Keratinocyte (primary cell): ENCODE data around the gene RORB. TPM values are rescaled to one million over a fixed set of nuclear protein-coding genes. Genes with fewer than 3 reads are reported as not detected.

Experiments used
- DNase-seq: peaks from one replicate; pipeline ENCODE4 v3.0.0-alpha.2; 2011; ENCODE audit warnings: low read depth, missing footprints, low spot score
- FAIRE-seq: peaks from 2 replicates; lab custom pipeline; 2011; peaks lifted over from hg19 to GRCh38; lab: Jason Lieb, UNC
- H2AFZ ChIP-seq: 2 replicates; pipeline ENCODE4 v1.6.0; 2012; ENCODE audit warnings: low read length, control low read depth, inconsistent platforms; ENCODE audit not compliant: control insufficient read depth
- H3K27ac ChIP-seq: 2 replicates; pipeline ENCODE4 v1.5.1; 2011; ENCODE audit warnings: low read length; ENCODE audit not compliant: control insufficient read depth, insufficient read depth
- H3K27me3 ChIP-seq: 3 replicates; pipeline ENCODE4 v1.6.0; 2011; ENCODE audit warnings: low read length; ENCODE audit not compliant: control insufficient read depth, insufficient read depth; ENCODE audit errors: extremely low read depth
- H3K36me3 ChIP-seq, 2 experiments: 2 replicates in 1 of 2; 3 replicates in 1 of 2; pipeline ENCODE4 v1.5.1; 2011; ENCODE audit warnings: low read length in 2 of 2, mild to moderate bottlenecking in 1 of 2; ENCODE audit not compliant: control insufficient read depth in 2 of 2, insufficient read depth in 2 of 2; ENCODE audit errors: extremely low read depth in 1 of 2
- H3K4me1 ChIP-seq: 3 replicates; pipeline ENCODE4 v1.5.1; 2011; ENCODE audit warnings: low read length; ENCODE audit not compliant: control insufficient read depth, insufficient read depth; ENCODE audit errors: extremely low read depth
- H3K4me2 ChIP-seq: 3 replicates; pipeline ENCODE4 v1.6.0; 2011; ENCODE audit warnings: low read depth, low read length; ENCODE audit not compliant: control insufficient read depth, insufficient read depth; ENCODE audit errors: extremely low read depth
- H3K4me3 ChIP-seq, 3 experiments: fragments of 200-600 bp in 1 of 3; sonication (generic) in 1 of 3; 2 replicates in 2 of 3; 3 replicates in 1 of 3; pipeline ENCODE4 v1.5.1; 2011 to 2016; ENCODE audit warnings: low read length in 3 of 3, mild to moderate bottlenecking in 3 of 3, control low read depth in 2 of 3, inconsistent platforms in 1 of 3, low read depth in 1 of 3, mixed read lengths in 1 of 3, mixed run types in 1 of 3, moderate library complexity in 1 of 3; ENCODE audit not compliant: control insufficient read depth in 2 of 3, insufficient read depth in 2 of 3; ENCODE audit errors: extremely low read depth in 1 of 3
- H3K79me2 ChIP-seq: 2 replicates; pipeline ENCODE4 v1.6.0; 2012; ENCODE audit warnings: low read length; ENCODE audit not compliant: control insufficient read depth, insufficient read depth
- H3K9ac ChIP-seq: 3 replicates; pipeline ENCODE4 v1.6.0; 2011; ENCODE audit warnings: low read length; ENCODE audit not compliant: control insufficient read depth, insufficient read depth; ENCODE audit errors: extremely low read depth
- H3K9me1 ChIP-seq: 3 replicates; pipeline ENCODE4 v1.6.0; 2011; ENCODE audit warnings: low read length; ENCODE audit not compliant: control insufficient read depth, insufficient read depth; ENCODE audit errors: extremely low read depth
- H3K9me3 ChIP-seq: 2 replicates; pipeline ENCODE4 v1.5.1; 2012; ENCODE audit warnings: low read depth, low read length; ENCODE audit not compliant: control insufficient read depth
- H4K20me1 ChIP-seq: 3 replicates; pipeline ENCODE4 v1.6.0; 2011; ENCODE audit warnings: low read length; ENCODE audit not compliant: control insufficient read depth, insufficient read depth; ENCODE audit errors: extremely low read depth
- EZH2 ChIP-seq: IDR thresholded peaks from one replicate; pipeline ENCODE4 v1.6.1; 2012; ENCODE audit warnings: inconsistent platforms, mild to moderate bottlenecking, low read length, moderate library complexity
- dilution Hi-C: fragments of 300-500 bp; cut with MboI; formaldehyde crosslinking; loops from one replicate; pipeline ENCODE4 v1.7.0; 2020; ENCODE audit warnings: low sequenced_read_pairs; ENCODE audit not compliant: extremely low pct_ligation_motif_present
- polyA plus RNA-seq, 5 experiments: library from polyadenylated mRNA; depleted of rRNA in 3 of 5; stranded (reverse) in 3 of 5; stranded (forward) in 1 of 5; unstranded in 1 of 5; fragments of >200 nt; gene quantifications; 1 replicate in 1 of 5; 2 replicates in 3 of 5; 3 replicates in 1 of 5; pipeline versions ENCODE4 v1.2.1 to v1.2.3, GENCODE V29; 2011 to 2012; ENCODE audit warnings: missing spikeins in 2 of 5, low read depth in 1 of 5, low replicate concordance in 1 of 5
- TF ChIP-seq, protein P1 (sequence below), 3 experiments: IDR thresholded peaks in 1 of 3; conservative IDR thresholded peaks in 1 of 3; optimal IDR thresholded peaks in 1 of 3; 2 replicates in 2 of 3; 3 replicates in 1 of 3; pipeline versions ENCODE3 to v1.5.1; 2011; ENCODE audit warnings: low read length in 3 of 3, mild to moderate bottlenecking in 3 of 3, moderate library complexity in 2 of 3, control low read depth in 1 of 3, inconsistent platforms in 1 of 3; ENCODE audit not compliant: insufficient read depth in 2 of 3; ENCODE audit errors: extremely low read depth in 1 of 3

RORB gene
- polyA plus RNA-seq, 1 donor (not counting 4 experiments of a cell fraction or from before 2014, with no cell fraction given), result not detected

DNA sequence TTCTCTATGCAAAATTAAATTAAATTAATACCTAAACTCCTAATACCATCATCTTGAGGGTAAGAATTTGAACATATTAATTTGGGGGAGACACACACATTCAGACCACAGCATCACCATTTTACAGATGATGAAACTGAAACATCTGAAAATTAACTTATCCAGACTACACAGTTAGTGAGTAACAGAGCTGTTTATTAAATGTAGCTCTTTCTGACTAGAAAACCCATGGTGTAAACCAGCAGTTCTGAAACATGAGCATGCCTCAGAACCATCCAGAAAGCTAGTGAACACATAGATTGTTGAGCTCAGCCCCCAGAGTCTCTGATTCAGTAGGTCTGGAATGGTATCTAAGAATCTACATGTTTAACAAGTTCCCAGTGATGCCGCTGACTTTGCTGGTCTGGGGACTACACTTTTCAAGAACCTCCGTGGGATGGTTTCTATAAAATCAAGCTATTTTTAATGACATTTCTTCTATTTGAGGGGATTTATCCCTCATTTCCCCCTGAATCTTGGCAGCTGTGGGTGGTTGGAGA is 113.5 kb downstream of the RORB start:
- TF ChIP-seq EZH2, result no peak
- TF ChIP-seq, protein P1, sequence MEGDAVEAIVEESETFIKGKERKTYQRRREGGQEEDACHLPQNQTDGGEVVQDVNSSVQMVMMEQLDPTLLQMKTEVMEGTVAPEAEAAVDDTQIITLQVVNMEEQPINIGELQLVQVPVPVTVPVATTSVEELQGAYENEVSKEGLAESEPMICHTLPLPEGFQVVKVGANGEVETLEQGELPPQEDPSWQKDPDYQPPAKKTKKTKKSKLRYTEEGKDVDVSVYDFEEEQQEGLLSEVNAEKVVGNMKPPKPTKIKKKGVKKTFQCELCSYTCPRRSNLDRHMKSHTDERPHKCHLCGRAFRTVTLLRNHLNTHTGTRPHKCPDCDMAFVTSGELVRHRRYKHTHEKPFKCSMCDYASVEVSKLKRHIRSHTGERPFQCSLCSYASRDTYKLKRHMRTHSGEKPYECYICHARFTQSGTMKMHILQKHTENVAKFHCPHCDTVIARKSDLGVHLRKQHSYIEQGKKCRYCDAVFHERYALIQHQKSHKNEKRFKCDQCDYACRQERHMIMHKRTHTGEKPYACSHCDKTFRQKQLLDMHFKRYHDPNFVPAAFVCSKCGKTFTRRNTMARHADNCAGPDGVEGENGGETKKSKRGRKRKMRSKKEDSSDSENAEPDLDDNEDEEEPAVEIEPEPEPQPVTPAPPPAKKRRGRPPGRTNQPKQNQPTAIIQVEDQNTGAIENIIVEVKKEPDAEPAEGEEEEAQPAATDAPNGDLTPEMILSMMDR (optimal IDR thresholded peaks at IDR 0.05 in 1 of 3, IDR thresholded peaks at IDR 0.05 in 1 of 3, conservative IDR thresholded peaks at IDR 0.05 in 1 of 3; ENCODE audit: extremely low read depth in 1 of 3, insufficient read depth in 2 of 3, low read length in 3 of 3), result no peak
- H3K4me2 ChIP-seq, result no peak overlapping the region
- H3K36me3 ChIP-seq, result no peaks in the 10 kb centered on the region
- dilution Hi-C loops, result no loop called here
- H3K4me3 ChIP-seq, result no peak overlapping the region
- H3K27ac ChIP-seq, result no peak overlapping the region
- H3K4me1 ChIP-seq, result no peaks in the 10 kb centered on the region
- H3K79me2 ChIP-seq, result no peaks in the 10 kb centered on the region
- no peaks in the 10 kb centered on the region for H4K20me1 ChIP-seq
- no peaks in the 10 kb centered on the region for H3K9me1 ChIP-seq
- H3K9ac ChIP-seq, result no peak overlapping the region
- no peaks in the 10 kb centered on the region for H3K27me3 ChIP-seq
- FAIRE-seq (no peak), DNase-seq (no peak)
- no peak overlapping the region for H2AFZ ChIP-seq
- H3K9me3 ChIP-seq, result no peaks in the 10 kb centered on the region

DNA sequence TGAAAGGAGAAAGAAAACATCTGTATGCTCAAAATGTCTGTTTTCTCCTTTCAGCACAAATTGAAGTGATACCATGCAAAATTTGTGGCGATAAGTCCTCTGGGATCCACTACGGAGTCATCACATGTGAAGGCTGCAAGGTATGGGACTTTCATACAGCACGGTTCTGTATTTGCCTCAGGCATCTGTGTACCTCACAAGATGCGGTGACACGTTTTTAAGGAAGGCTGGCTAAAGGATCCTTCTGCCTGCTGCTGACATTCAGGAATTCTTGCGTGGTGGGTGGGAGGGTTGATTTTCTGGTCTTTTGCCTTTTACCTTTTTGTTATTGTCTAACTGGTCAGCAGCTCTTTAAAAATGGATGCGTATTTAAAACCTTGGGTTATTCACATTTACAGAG is 133.1 kb downstream of the RORB start:
- H3K36me3 ChIP-seq, result no peaks in the 10 kb centered on the region
- no peak for FAIRE-seq
- dilution Hi-C loops, result no loop called here
- H3K4me2 ChIP-seq, result no peak overlapping the region
- H3K9ac ChIP-seq, result no peak overlapping the region
- no peaks in the 10 kb centered on the region for H3K79me2 ChIP-seq
- H3K4me3 ChIP-seq, result no peak overlapping the region
- no peaks in the 10 kb centered on the region for H3K9me3 ChIP-seq
- no peaks in the 10 kb centered on the region for H3K4me1 ChIP-seq
- peaks cover 4% of the 10 kb centered on the region for H3K27me3 ChIP-seq
- no peaks in the 10 kb centered on the region for H4K20me1 ChIP-seq
- H2AFZ ChIP-seq, result no peak overlapping the region
- H3K9me1 ChIP-seq, result no peaks in the 10 kb centered on the region
- DNase-seq, result no peak
- no peak overlapping the region for H3K27ac ChIP-seq
- TF ChIP-seq, protein P1 (optimal IDR thresholded peaks at IDR 0.05 in 1 of 3, IDR thresholded peaks at IDR 0.05 in 1 of 3, conservative IDR thresholded peaks at IDR 0.05 in 1 of 3; ENCODE audit: extremely low read depth in 1 of 3, insufficient read depth in 2 of 3, low read length in 3 of 3), result no peak
- TF ChIP-seq EZH2, result no peak
